ENCODE results near the gene DHRS9. TPM values are rescaled to one million over a fixed set of nuclear protein-coding genes. Genes with fewer than 3 reads are reported as not detected.

The DHRS9 gene
- total and polyA plus RNA-seq, 2 experiments from 2014 or later = not detected

- H3K4me1 ChIP-seq (ENCODE audit: insufficient read depth) = no peaks in the 10 kb centered on the region
- H3K27me3 Mint-ChIP-seq (ENCODE audit: insufficient read depth, low read depth, poor library complexity) = no peaks in the 10 kb centered on the region
- no peak overlapping the region; the same call in 1 of the 2 replicates for H3K27ac Mint-ChIP-seq
- H3K4me2 ChIP-seq = no peak overlapping the region
- H3K27ac ChIP-seq (ENCODE audit: low read depth) = no peak overlapping the region
- TF ChIP-seq EZH2phosphoT487 (IDR thresholded peaks at IDR 0.05; ENCODE audit: unreplicated experiment) = no peak
- no peak for TF ChIP-seq CREB1 (CRISPR knock-in tag; IDR thresholded peaks at IDR 0.05; ENCODE audit: low read depth)
- no peak for TF ChIP-seq POLR2AphosphoS5 (IDR thresholded peaks at IDR 0.05; ENCODE audit: low read depth)
- no peak for TF ChIP-seq CTCF (conservative IDR thresholded peaks at IDR 0.05; ENCODE audit: low read depth in 2 of 2)
- TF ChIP-seq REST (IDR thresholded peaks at IDR 0.05; ENCODE audit: unreplicated experiment) = no peak
- TF ChIP-seq NANOG (IDR thresholded peaks at IDR 0.05; ENCODE audit: borderline replicate concordance) = no peak
- TF ChIP-seq EZH2 (IDR thresholded peaks at IDR 0.05; ENCODE audit: low read depth, unreplicated experiment) = no peak
- no peak for TF ChIP-seq ZNF462 (CRISPR knock-in tag; IDR thresholded peaks at IDR 0.05)
- no peak for TF ChIP-seq JUNB (IDR thresholded peaks at IDR 0.05; ENCODE audit: unreplicated experiment)
- no peaks in the 10 kb centered on the region for H3K9me3 Mint-ChIP-seq
- H3K9me2 ChIP-seq (ENCODE audit: insufficient read depth) = peaks cover 13% of the 10 kb centered on the region; the same call in 1 of the 2 replicates
- no peaks in the 10 kb centered on the region for H3K27me3 ChIP-seq (ENCODE audit: insufficient read depth)
- no peak overlapping the region for H3K4me3 ChIP-seq
- H2AFZ ChIP-seq = no peak overlapping the region; the same call in 1 of the 2 replicates
- ATAC-seq (no peak), DNase-seq (ENCODE audit: low spot score) (no peak)
- no peaks in the 10 kb centered on the region for H3K79me2 ChIP-seq (replicated peaks; ENCODE audit: insufficient read depth)
- H4K20me1 ChIP-seq (replicated peaks; ENCODE audit: insufficient read depth) = no peaks in the 10 kb centered on the region
- no peak overlapping the region for H3K4me3 Mint-ChIP-seq
- no peaks in the 10 kb centered on the region for H3K36me3 Mint-ChIP-seq (ENCODE audit: low read depth)
- peaks cover 12% of the 10 kb centered on the region; the same call in 2 of the 3 replicates for H3K4me1 Mint-ChIP-seq
- H3F3A ChIP-seq (replicated peaks; ENCODE audit: low read depth) = no peaks in the 10 kb centered on the region
- H3K36me3 ChIP-seq (ENCODE audit: insufficient read depth) = no peaks in the 10 kb centered on the region
Observed at GRCh38 chr2:169091256-169091655, 21.9 kb downstream of the DHRS9 start.
